ENCODE results near the gene LAPTM5. TPM values are rescaled to one million over a fixed set of nuclear protein-coding genes. Genes with fewer than 3 reads are reported as not detected.
A peak's percentile ranks its signal among the peaks of the same experiment; 100 is the strongest.

LAPTM5 gene
- total and polyA plus RNA-seq, 2 of the 13 experiments (the other 11 are each of a cell fraction or from before 2014, with no cell fraction given), result 0.41 to 0.86 TPM

DNA sequence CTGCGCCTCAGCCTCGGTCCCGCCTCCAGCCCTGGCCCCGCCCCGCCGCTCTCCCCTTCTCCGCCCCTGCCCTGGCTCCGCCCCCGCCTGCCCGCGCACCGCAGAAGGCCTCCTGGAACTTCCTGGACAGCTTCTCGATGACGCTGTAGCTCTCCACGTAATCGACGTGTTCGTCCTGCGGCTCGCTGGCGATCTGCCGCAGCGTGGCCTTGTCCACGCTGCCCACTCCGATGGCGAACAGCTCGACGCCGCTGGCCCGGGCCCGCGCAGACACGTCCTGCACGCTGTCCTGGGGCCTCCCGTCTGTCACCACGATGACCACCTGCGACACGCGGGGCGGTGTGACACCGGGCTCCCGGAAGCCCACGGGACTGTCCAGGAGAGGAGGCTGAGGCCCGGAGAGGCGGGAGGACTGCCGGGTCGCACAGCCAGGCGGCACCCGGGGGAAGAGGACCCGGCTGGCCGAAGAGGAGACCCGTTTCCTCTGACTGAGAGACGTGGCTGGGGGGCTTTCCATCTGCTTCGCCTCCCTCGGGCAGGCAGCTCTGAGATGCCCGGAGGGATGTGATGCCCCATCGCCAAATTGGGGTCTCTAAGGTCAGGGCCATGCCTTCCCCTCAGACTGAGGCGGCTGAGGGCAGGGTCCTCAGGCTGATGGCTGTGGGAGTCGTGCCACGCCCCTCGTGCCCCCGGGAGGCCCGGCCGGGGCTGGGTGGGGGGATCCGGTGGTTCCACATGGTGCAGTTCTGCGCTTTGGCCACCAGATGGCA lies 38.8 kb downstream of the LAPTM5 start (continued):
- TF ChIP-seq KDM3A (CRISPR knock-in tag; IDR thresholded peaks at IDR 0.05; ENCODE audit: low read depth), result peak; percentile 10; the same call in 1 of the 2 replicates
- no peak for TF ChIP-seq PCBP1 (IDR thresholded peaks at IDR 0.05; ENCODE audit: borderline replicate concordance, low read depth, low read length)
- TF ChIP-seq, protein P1, sequence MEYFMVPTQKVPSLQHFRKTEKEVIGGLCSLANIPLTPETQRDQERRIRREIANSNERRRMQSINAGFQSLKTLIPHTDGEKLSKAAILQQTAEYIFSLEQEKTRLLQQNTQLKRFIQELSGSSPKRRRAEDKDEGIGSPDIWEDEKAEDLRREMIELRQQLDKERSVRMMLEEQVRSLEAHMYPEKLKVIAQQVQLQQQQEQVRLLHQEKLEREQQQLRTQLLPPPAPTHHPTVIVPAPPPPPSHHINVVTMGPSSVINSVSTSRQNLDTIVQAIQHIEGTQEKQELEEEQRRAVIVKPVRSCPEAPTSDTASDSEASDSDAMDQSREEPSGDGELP (IDR thresholded peaks at IDR 0.05; ENCODE audit: borderline replicate concordance, low read depth), result no peak
- TF ChIP-seq, protein P2, sequence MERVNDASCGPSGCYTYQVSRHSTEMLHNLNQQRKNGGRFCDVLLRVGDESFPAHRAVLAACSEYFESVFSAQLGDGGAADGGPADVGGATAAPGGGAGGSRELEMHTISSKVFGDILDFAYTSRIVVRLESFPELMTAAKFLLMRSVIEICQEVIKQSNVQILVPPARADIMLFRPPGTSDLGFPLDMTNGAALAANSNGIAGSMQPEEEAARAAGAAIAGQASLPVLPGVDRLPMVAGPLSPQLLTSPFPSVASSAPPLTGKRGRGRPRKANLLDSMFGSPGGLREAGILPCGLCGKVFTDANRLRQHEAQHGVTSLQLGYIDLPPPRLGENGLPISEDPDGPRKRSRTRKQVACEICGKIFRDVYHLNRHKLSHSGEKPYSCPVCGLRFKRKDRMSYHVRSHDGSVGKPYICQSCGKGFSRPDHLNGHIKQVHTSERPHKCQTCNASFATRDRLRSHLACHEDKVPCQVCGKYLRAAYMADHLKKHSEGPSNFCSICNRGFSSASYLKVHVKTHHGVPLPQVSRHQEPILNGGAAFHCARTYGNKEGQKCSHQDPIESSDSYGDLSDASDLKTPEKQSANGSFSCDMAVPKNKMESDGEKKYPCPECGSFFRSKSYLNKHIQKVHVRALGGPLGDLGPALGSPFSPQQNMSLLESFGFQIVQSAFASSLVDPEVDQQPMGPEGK (CRISPR knock-in tag; IDR thresholded peaks at IDR 0.05), result peak; percentile 83
- 0 out of 2 replicates have a peak, but pooled peaks have one; percentile 25 for TF ChIP-seq ZNF124 (CRISPR knock-in tag; IDR thresholded peaks at IDR 0.05)
- no peak for TF ChIP-seq TAF15 (IDR thresholded peaks at IDR 0.05; ENCODE audit: low read depth, low read length, poor library complexity, severe bottlenecking)
- TF ChIP-seq, protein P3, sequence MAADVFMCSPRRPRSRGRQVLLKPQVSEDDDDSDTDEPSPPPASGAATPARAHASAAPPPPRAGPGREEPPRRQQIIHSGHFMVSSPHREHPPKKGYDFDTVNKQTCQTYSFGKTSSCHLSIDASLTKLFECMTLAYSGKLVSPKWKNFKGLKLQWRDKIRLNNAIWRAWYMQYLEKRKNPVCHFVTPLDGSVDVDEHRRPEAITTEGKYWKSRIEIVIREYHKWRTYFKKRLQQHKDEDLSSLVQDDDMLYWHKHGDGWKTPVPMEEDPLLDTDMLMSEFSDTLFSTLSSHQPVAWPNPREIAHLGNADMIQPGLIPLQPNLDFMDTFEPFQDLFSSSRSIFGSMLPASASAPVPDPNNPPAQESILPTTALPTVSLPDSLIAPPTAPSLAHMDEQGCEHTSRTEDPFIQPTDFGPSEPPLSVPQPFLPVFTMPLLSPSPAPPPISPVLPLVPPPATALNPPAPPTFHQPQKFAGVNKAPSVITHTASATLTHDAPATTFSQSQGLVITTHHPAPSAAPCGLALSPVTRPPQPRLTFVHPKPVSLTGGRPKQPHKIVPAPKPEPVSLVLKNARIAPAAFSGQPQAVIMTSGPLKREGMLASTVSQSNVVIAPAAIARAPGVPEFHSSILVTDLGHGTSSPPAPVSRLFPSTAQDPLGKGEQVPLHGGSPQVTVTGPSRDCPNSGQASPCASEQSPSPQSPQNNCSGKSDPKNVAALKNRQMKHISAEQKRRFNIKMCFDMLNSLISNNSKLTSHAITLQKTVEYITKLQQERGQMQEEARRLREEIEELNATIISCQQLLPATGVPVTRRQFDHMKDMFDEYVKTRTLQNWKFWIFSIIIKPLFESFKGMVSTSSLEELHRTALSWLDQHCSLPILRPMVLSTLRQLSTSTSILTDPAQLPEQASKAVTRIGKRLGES (CRISPR knock-in tag; IDR thresholded peaks at IDR 0.05; ENCODE audit: borderline replicate concordance), result no peak
- peak; percentile 61; the same call in 1 of the 2 replicates for TF ChIP-seq ZNF878 (CRISPR knock-in tag; IDR thresholded peaks at IDR 0.05)
- TF ChIP-seq CREM (IDR thresholded peaks at IDR 0.05), result no peak
- TF ChIP-seq CREM (CRISPR knock-in tag; IDR thresholded peaks at IDR 0.05), result no peak
- no peak for TF ChIP-seq CHD2 (IDR thresholded peaks at IDR 0.05; ENCODE audit: low read depth, low read length)
- TF ChIP-seq SMAD1 (CRISPR knock-in tag; IDR thresholded peaks at IDR 0.05; ENCODE audit: borderline replicate concordance, low read depth), result peak; percentile 58; the same call in 1 of the 2 replicates
- TF ChIP-seq ZNF282 (IDR thresholded peaks at IDR 0.05; ENCODE audit: partially characterized antibody), result no peak
- no peak for TF ChIP-seq GRHL1 (CRISPR knock-in tag; conservative IDR thresholded peaks at IDR 0.05)
- peak; percentile 91 for TF ChIP-seq ZFP90 (CRISPR knock-in tag; IDR thresholded peaks at IDR 0.05; ENCODE audit: borderline replicate concordance)
- TF ChIP-seq ZNF432 (CRISPR knock-in tag; IDR thresholded peaks at IDR 0.05; ENCODE audit: borderline replicate concordance), result no peak
- peak; percentile 52 for TF ChIP-seq TEAD3 (CRISPR knock-in tag; optimal IDR thresholded peaks at IDR 0.05; ENCODE audit: borderline replicate concordance)
- TF ChIP-seq ZNF704 (CRISPR knock-in tag; IDR thresholded peaks at IDR 0.05; ENCODE audit: borderline replicate concordance), result peak; percentile 71
- TF ChIP-seq ARNTL (CRISPR knock-in tag; IDR thresholded peaks at IDR 0.05), result peak; percentile 62

All from HepG2 (cell line).